ENCODE measurements around the gene COMMD8.

COMMD8 gene

GRCh38 chr4:47475411-47475810 is 11.9 kb upstream of the COMMD8 start:
- no peak overlapping the region for H3K4me3 ChIP-seq (ENCODE audit: low read length)
- no peak for DNase-seq (ENCODE audit: low read depth, low spot score)

GRCh38 chr4:47474799-47475198 is 11.3 kb upstream of the COMMD8 start:
- no peak for DNase-seq (ENCODE audit: low read depth, low spot score)
- no peak overlapping the region for H3K4me3 ChIP-seq (ENCODE audit: low read length)

- H3K4me3 ChIP-seq (ENCODE audit: low read length), result no peak overlapping the region
- no peak for DNase-seq (ENCODE audit: low read depth, low spot score)
Measured at GRCh38 chr4:47473141-47473750, 9.7 kb upstream of the COMMD8 start.

GRCh38 chr4:47471591-47471990 is 8.1 kb upstream of the COMMD8 start:
- no peak overlapping the region for H3K4me3 ChIP-seq (ENCODE audit: low read length)
- no peak for DNase-seq (ENCODE audit: low read depth, low spot score)

- DNase-seq (ENCODE audit: low read depth, low spot score), result no peak
- no peak overlapping the region for H3K4me3 ChIP-seq (ENCODE audit: low read length)
Measured at GRCh38 chr4:47471064-47471463, 7.6 kb upstream of the COMMD8 start.

GRCh38 chr4:47469951-47470350 is 6.4 kb upstream of the COMMD8 start:
- H3K4me3 ChIP-seq (ENCODE audit: low read length), result no peak overlapping the region
- no peak for DNase-seq (ENCODE audit: low read depth, low spot score)

- no peak overlapping the region for H3K4me3 ChIP-seq (ENCODE audit: low read length)
- DNase-seq (ENCODE audit: low read depth, low spot score), result no peak
Measured at GRCh38 chr4:47468706-47469365, 5.3 kb upstream of the COMMD8 start.

- DNase-seq (ENCODE audit: low read depth, low spot score), result no peak
- no peak overlapping the region for H3K4me3 ChIP-seq (ENCODE audit: low read length)
Measured at GRCh38 chr4:47466056-47466785, 2.7 kb upstream of the COMMD8 start.

GRCh38 chr4:47465004-47465403 is 1.5 kb upstream of the COMMD8 start:
- no peak for DNase-seq (ENCODE audit: low read depth, low spot score)
- H3K4me3 ChIP-seq (ENCODE audit: low read length), result no peak overlapping the region

GRCh38 chr4:47462799-47463234 is 685 bp downstream of the COMMD8 start:
- H3K4me3 ChIP-seq (ENCODE audit: low read length), result peak overlapping the region; percentile 87
- DNase-seq (ENCODE audit: low read depth, low spot score), result no peak

- no peak for DNase-seq (ENCODE audit: low read depth, low spot score)
- no peak overlapping the region for H3K4me3 ChIP-seq (ENCODE audit: low read length)
Measured at GRCh38 chr4:47451657-47452056, 11.8 kb downstream of the COMMD8 start.

- no peak overlapping the region for H3K4me3 ChIP-seq (ENCODE audit: low read length)
- no peak for DNase-seq (ENCODE audit: low read depth, low spot score)
Measured at GRCh38 chr4:47444031-47444430, 19.5 kb downstream of the COMMD8 start.

- DNase-seq (ENCODE audit: low read depth, low spot score), result no peak
- H3K4me3 ChIP-seq (ENCODE audit: low read length), result no peak overlapping the region
Measured at GRCh38 chr4:47442980-47443379, 20.5 kb downstream of the COMMD8 start.

- H3K4me3 ChIP-seq (ENCODE audit: low read length), result no peak overlapping the region
- no peak for DNase-seq (ENCODE audit: low read depth, low spot score)
Measured at GRCh38 chr4:47434931-47435330, 28.6 kb downstream of the COMMD8 start.

- H3K4me3 ChIP-seq (ENCODE audit: low read length), result no peak overlapping the region
- DNase-seq (ENCODE audit: low read depth, low spot score), result no peak
Measured at GRCh38 chr4:47432749-47433148, 30.8 kb downstream of the COMMD8 start.

GRCh38 chr4:47427935-47428334 is 35.6 kb downstream of the COMMD8 start:
- H3K4me3 ChIP-seq (ENCODE audit: low read length), result no peak overlapping the region
- DNase-seq (ENCODE audit: low read depth, low spot score), result no peak

GRCh38 chr4:47425628-47426027 is 37.9 kb downstream of the COMMD8 start:
- H3K4me3 ChIP-seq (ENCODE audit: low read length), result no peak overlapping the region

GRCh38 chr4:47419296-47419695 is 44.2 kb downstream of the COMMD8 start:
- DNase-seq (ENCODE audit: low read depth, low spot score), result no peak
- H3K4me3 ChIP-seq (ENCODE audit: low read length), result no peak overlapping the region

More at GRCh38 chr4:47425628-47426027, 37.9 kb downstream of the COMMD8 start:
- no peak for DNase-seq (ENCODE audit: low read depth, low spot score)

- no peak for DNase-seq (ENCODE audit: low read depth, low spot score)
- H3K4me3 ChIP-seq (ENCODE audit: low read length), result no peak overlapping the region
Measured at GRCh38 chr4:47418147-47418546, 45.4 kb downstream of the COMMD8 start.

- no peak overlapping the region for H3K4me3 ChIP-seq (ENCODE audit: low read length)
- DNase-seq (ENCODE audit: low read depth, low spot score), result no peak
Measured at GRCh38 chr4:47415719-47416118, 47.8 kb downstream of the COMMD8 start.

Measured in Jurkat, Clone E6-1 (cell line).